Stimulated activated CD4-positive, alpha-beta T cell treated with anti-CD3 and anti-CD28 coated beads, Interleukin-4, amount 100 ng/mL, for 24 hours (primary cell): ENCODE measurements around the gene S1PR4.
A peak's percentile ranks its signal among the peaks of the same experiment; 100 is the strongest.
"Not testable (repeated sequence)": the region's sequence is repeated elsewhere in the genome, so short reads cannot be mapped to it uniquely, and the experiment has no call there.

ENCODE experiments used
- DNase-seq: peaks from one replicate; pipeline ENCODE4 v3.0.0-alpha.2; 2020

The S1PR4 gene

GRCh38 chr19:3183721-3184641, 5.4 kb downstream of the S1PR4 start:
- no peak for DNase-seq

- peak; percentile 73 for DNase-seq
Measured at GRCh38 chr19:3184847-3185460, 6.4 kb downstream of the S1PR4 start.

- peak; percentile 95 for DNase-seq
Measured at GRCh38 chr19:3185461-3186159, 7.0 kb downstream of the S1PR4 start, which contains the start of gene NCLN. Gene NCLN, plus strand, starts transcription at chr19:3185930. Its CDS starts 101 bp downstream, at chr19:3186031.

DNA sequence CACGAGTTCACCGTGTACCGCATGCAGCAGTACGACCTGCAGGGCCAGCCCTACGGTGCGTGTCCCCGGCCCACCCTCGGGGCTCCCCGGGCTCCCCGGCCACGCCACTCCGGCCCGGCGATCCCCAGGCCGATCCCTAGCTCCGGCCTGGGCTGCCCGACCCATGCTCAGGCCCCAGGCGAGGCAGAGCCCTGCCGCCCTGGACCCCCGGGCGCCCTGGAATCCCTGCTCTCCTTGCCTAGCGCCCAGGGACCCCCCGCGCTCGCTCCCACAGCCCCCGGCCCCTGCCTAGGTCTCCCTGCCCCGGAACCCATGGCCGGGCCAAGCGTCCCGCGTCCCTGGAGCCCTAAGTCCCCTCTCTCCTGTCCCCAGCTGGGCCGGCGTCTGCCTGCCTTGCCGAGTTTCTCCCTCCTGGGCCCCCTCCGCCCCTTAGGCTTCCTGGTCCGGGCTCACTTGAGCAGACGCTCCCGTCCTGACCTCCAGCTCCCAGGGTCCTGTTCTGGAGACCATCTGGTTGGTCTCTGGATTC, 7.7 kb downstream of the S1PR4 start:
- no peak for DNase-seq

- DNase-seq: no peak
Measured at GRCh38 chr19:3186891-3187661, 8.5 kb downstream of the S1PR4 start.

- no peak for DNase-seq
Measured at GRCh38 chr19:3187662-3188511, 9.3 kb downstream of the S1PR4 start.

DNA sequence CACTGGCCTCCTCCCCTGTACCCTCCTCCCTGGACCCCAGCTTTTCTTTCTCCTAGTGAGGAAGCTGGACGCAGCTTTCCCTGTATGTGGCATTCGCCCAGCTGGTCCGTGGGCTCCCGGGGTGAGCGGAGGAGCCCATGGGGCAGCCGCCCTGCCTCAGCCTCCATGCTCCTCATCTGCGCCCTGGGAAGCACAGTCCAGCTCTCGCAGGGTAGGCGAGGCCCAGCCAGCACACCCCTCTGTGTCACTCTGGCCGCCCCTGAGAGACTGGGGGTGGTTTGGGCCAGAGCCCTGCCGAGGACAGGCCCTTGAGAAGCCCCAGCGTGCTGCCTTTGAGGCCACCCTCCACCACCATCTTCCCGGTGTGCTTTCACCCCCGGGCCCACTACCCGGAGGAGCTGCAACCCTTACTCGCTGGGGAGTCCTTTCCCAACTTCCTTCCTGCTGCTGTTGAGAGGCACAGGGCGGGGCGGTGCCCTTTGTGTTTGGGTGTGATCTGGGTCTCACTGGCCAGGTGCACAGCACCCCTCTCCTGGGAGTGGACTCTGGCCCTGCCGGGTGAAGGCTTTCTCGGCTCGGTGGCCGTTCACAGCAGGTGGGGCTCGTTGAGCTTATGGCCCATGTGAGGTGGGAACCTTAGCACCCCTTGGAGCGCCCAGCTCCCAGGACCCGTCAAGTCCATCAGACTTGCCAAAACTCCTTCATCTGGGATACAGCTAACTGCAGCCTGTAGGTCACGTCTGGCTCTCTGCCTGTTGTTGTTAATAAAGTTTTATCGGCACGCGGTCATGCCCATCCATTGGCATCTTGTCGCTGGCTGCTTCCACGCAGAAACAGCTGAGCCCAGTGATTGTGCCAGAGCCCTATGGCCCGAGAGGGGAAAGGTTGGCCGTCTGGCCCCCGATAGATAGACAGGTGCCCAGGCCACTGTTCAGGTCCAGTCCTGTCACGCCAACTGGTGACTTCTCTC, 10.3 kb downstream of the S1PR4 start:
- no peak for DNase-seq

DNA sequence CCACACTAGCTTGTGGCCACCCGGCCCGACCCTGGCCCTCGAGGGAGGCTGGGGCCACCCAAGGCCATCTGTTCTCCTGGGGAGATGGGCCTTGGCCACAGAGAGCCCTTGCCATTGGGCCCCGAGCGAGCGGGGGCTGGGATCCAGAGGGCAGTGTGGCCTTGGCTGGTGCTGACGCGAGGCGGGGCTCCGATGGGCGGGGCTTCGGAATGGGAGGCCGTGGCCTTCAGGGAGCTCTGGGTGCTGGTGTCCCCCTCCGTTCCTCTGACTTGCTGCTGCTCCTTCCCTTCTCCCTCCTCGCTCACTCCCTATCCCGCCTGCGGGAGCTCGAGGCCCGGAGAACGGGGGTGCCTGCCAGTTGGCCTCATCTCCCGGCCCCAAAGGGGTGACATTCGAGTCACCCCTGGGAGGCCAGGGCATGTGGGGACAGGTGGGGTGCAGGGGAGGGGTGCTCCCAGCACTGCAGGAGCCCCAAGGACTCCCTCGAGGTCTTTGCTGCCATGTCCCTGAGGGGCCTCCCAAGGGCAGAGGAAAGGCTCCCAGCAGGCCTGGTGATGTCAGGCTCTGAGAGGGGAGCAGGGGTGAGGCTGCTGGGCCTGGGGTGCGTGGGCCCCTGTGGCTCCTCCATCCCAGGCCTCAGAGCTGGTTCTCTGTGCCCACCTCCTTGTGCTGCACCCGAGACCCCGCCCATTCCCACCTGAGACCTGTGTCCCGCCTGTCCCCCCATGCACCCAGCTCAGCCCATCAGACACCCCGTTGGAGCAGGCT, 11.3 kb downstream of the S1PR4 start:
- no peak for DNase-seq

DNA sequence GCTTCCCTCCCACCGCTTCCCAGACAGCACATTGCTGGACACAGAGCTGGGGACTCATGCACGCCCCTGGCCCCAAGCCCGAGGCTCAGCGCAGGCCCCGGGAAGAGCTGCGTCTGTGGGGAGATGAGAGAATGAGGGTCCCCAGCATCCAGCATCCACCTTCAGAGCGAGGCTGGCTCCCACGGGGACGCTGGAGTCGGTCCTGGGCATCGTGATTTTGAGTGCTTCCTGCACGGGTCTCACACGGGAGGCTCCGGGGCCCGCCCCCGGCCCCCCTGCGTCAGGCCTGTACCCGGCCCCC, 11.9 kb downstream of the S1PR4 start:
- DNase-seq: no peak

DNA sequence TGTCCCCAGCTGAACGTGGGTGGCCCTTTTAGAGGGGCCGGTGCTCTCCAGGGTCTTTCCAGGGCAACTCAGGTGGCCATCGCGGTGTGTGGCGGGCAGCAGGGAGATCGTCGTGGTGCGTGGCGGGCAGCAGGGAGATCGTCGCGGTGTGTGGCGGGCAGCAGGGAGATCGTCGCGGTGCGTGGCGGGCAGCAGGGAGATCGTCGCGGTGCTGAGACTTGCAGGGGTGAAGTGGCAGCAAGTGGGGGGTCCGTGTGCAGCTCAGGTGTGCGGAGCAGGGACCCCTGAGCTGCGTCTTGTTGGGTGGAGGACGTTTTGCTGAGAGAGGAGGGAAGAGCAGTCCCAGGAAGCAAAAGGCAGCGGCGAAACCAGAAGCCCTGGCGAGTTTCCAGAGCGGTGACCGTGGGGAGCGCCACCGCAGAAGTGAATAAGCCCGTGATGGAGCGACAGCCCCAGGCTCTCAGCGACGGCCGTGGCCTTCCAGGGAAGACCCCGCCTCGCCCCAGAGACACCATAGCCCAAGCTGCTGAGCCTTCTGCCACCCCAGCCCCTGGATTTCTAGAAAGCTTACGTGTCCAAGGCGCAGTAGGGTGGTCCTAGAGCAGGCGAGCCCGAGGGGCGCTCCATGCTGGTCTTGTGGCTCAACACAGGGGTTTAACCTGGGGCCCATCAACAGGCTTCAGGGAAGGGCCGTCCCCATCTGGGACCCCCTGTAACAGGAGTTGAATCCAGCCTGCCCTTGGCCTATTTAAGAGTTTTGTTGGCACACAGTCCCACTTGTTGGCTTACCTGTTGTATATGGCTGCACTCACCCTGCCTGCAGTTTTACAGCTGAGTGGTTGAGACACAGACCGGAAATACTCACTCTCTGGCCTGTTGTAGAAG, 12.6 kb downstream of the S1PR4 start:
- no peak for DNase-seq

DNA sequence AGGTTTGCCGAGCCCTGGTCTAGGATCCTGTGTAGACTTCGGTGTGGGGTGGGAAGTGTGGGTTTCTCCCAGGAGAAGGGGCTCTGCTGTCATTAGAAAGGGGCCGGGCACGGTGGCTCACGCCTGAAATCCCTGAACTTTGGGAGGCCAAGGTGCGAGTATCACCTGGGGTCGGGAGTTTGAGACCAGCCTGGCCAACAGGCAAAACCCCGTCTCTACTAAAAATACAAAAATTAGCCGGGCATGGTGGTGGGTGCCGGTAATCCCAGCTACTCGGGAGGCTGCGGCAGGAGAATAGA, 13.2 kb downstream of the S1PR4 start:
- DNase-seq: not testable (repeated sequence)

DNA sequence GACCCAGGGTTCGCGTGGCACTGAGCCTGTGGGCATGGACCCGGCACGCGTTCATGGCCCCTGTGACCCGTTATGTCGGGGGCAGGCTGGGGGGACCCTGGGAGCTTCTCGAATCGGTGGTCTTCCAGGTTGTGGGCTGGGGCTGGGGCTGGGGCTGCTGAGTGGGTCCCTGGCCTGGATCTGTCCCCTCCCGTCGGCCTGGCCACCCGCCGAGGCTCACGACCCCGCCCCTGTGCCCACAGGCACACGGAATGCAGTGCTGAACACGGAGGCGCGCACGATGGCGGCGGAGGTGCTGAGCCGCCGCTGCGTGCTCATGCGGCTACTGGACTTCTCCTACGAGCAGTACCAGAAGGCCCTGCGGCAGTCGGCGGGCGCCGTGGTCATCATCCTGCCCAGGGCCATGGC, 13.7 kb downstream of the S1PR4 start:
- DNase-seq: no peak

- DNase-seq: no peak
Measured at GRCh38 chr19:3192684-3193083, 14.1 kb downstream of the S1PR4 start.

DNA sequence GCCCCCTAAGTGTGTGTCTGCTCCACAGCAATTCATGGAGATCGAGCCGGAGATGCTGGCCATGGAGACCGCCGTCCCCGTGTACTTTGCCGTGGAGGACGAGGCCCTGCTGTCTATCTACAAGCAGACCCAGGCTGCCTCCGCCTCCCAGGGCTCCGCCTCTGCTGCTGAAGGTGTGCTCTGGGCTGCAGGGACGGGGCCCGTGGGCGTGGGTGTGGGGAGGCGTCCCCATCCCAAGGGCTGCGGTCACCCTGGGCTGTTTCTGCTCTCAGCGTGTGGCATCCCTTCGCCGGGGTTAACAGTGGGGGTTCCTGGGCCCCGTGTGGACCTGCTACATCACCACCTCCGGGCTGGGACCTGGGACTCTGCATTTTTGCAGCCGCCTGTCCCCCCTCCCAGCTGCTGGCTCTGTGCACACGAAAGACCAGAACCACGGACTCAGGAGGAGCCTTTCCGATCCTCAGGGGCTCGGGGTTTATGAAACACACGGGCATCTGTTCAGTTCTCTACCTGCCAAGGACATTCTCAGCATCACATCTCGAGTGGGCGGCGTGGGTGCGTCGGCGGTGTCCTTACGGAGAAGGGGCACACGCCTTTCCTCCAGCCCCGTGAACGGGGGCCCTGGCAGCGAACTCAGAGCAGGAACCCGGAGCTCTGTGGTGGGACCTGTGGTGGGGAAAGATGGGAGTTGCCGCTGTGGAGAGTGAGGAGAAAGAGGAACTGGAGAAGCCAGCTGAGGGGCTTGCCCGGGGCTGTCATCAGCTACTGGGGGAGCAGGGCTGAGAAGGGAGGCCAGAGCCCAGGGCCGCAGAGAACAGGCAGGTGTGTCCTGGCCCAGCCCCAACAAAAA, 14.9 kb downstream of the S1PR4 start:
- no peak for DNase-seq

- no peak for DNase-seq
Measured at GRCh38 chr19:3194106-3195087, 15.8 kb downstream of the S1PR4 start.

- DNase-seq: no peak
Measured at GRCh38 chr19:3196064-3196932, 17.7 kb downstream of the S1PR4 start.
